Retinal pigment epithelial cell (primary cell): ENCODE data around the gene BCAR3.
A peak's percentile ranks its signal among the peaks of the same experiment; 100 is the strongest.
"Not testable (repeated sequence)": the region's sequence is repeated elsewhere in the genome, so short reads cannot be mapped to it uniquely, and the experiment has no call there.

Source experiments
- DNase-seq: peaks from one replicate; pipeline ENCODE4 v3.0.0-alpha.2; 2010; ENCODE audit warnings: low read depth
- H3K4me3 ChIP-seq: 2 replicates; pipeline ENCODE4 v1.5.1; 2011; ENCODE audit warnings: mild to moderate bottlenecking, low read length, control low read depth, moderate library complexity
- CTCF ChIP-seq: conservative IDR thresholded peaks from 2 replicates; pipeline ENCODE4 v1.5.1; 2011; ENCODE audit warnings: low read depth, low read length, control low read depth, inconsistent platforms

BCAR3 gene

GRCh38 chr1:93700532-93701469 lies 19.2 kb upstream of the BCAR3 start:
- no peak for TF ChIP-seq CTCF
- no peak for DNase-seq
- H3K4me3 ChIP-seq, result no peak overlapping the region

- H3K4me3 ChIP-seq, result no peak overlapping the region
- no peak for DNase-seq
- no peak for TF ChIP-seq CTCF
Observed at GRCh38 chr1:93699503-93700168, 18.0 kb upstream of the BCAR3 start.

- DNase-seq, result no peak
- no peak for TF ChIP-seq CTCF
- no peak overlapping the region for H3K4me3 ChIP-seq
Observed at GRCh38 chr1:93699049-93699384, 17.4 kb upstream of the BCAR3 start.

- no peak for DNase-seq
- no peak for TF ChIP-seq CTCF
Observed at GRCh38 chr1:93698329-93699048, 16.9 kb upstream of the BCAR3 start.

GRCh38 chr1:93697566-93697965 lies 15.9 kb upstream of the BCAR3 start:
- not testable (repeated sequence) for H3K4me3 ChIP-seq, DNase-seq

More at GRCh38 chr1:93698329-93699048, 16.9 kb upstream of the BCAR3 start:
- no peak overlapping the region for H3K4me3 ChIP-seq

GRCh38 chr1:93695411-93696005 lies 13.9 kb upstream of the BCAR3 start:
- TF ChIP-seq CTCF, result no peak
- H3K4me3 ChIP-seq, result no peak overlapping the region
- DNase-seq, result no peak

GRCh38 chr1:93694819-93695218 lies 13.2 kb upstream of the BCAR3 start:
- no peak for TF ChIP-seq CTCF
- no peak overlapping the region for H3K4me3 ChIP-seq
- DNase-seq, result peak; percentile 71
